HEK293 (cell line): ENCODE measurements around the gene LTN1.

Experiments
- ATF2 ChIP-seq: fragments of 450-650 bp; formaldehyde crosslinking; IDR thresholded peaks from 2 replicates; pipeline ENCODE4 v1.5.1; 2016; ENCODE audit warnings: missing biosample characterization, missing genetic modification characterization, low read depth
- BCL6B ChIP-seq: fragments of 450-650 bp; formaldehyde crosslinking; IDR thresholded peaks from 2 replicates; pipeline ENCODE4 v1.5.1; 2017; ENCODE audit warnings: missing biosample characterization, missing genetic modification characterization
- CTCF ChIP-seq: fragments of 450-650 bp; formaldehyde crosslinking; IDR thresholded peaks from 2 replicates; pipeline ENCODE4 v1.5.1; 2016; ENCODE audit warnings: missing biosample characterization, missing genetic modification characterization
- PRDM6 ChIP-seq: fragments of 450-650 bp; formaldehyde crosslinking; IDR thresholded peaks from 2 replicates; pipeline ENCODE4 v1.5.1; 2017; ENCODE audit warnings: missing biosample characterization, missing genetic modification characterization
- RBAK ChIP-seq: fragments of 450-650 bp; formaldehyde crosslinking; IDR thresholded peaks from 2 replicates; pipeline ENCODE4 v1.5.1; 2016; ENCODE audit warnings: missing biosample characterization, missing genetic modification characterization
- SP2 ChIP-seq: fragments of 450-650 bp; formaldehyde crosslinking; IDR thresholded peaks from 2 replicates; pipeline ENCODE4 v1.5.1; 2016; ENCODE audit warnings: missing biosample characterization, missing genetic modification characterization
- TCF7L2 ChIP-seq: IDR thresholded peaks from 2 replicates; pipeline ENCODE4 v1.6.1; 2011; ENCODE audit warnings: low read depth, mild to moderate bottlenecking, inconsistent platforms, low read length, moderate library complexity, borderline replicate concordance
- YY1 ChIP-seq: fragments of 450-650 bp; formaldehyde crosslinking; IDR thresholded peaks from 2 replicates; pipeline ENCODE4 v1.5.1; 2018; ENCODE audit warnings: missing biosample characterization, missing genetic modification characterization
- ZBTB26 ChIP-seq: fragments of 450-650 bp; formaldehyde crosslinking; optimal IDR thresholded peaks from 2 replicates; pipeline ENCODE3; 2016; ENCODE audit warnings: missing biosample characterization, mild to moderate bottlenecking, missing genetic modification characterization
- ZNF292 ChIP-seq: fragments of 450-650 bp; formaldehyde crosslinking; IDR thresholded peaks from 2 replicates; pipeline ENCODE4 v1.5.1; 2016; ENCODE audit warnings: low read depth, missing biosample characterization, missing genetic modification characterization, borderline replicate concordance
- ZNF302 ChIP-seq: fragments of 450-650 bp; formaldehyde crosslinking; IDR thresholded peaks from 2 replicates; pipeline ENCODE4 v1.5.1; 2016; ENCODE audit warnings: missing biosample characterization, missing genetic modification characterization, low read depth
- ZNF510 ChIP-seq: fragments of 450-650 bp; formaldehyde crosslinking; IDR thresholded peaks from 2 replicates; pipeline ENCODE4 v1.5.1; 2018; ENCODE audit warnings: mild to moderate bottlenecking, missing genetic modification characterization, missing biosample characterization; ENCODE audit not compliant: insufficient replicate concordance
- ZNF530 ChIP-seq: fragments of 450-650 bp; formaldehyde crosslinking; IDR thresholded peaks from 2 replicates; pipeline ENCODE4 v1.5.1; 2016; ENCODE audit warnings: low read depth, missing biosample characterization, missing genetic modification characterization
- ZNF830 ChIP-seq: fragments of 450-650 bp; IDR thresholded peaks from 2 replicates; pipeline ENCODE4 v1.5.0; 2018; ENCODE audit warnings: missing biosample characterization, missing genetic modification characterization, low read depth, mild to moderate bottlenecking, moderate library complexity

GRCh38 chr21:28892199-28893111 is 100.2 kb downstream of the LTN1 start:
- TF ChIP-seq CTCF (tag by site-specific recombination) (no peak), YY1 (tag by site-specific recombination) (no peak), ZNF530 (tag by site-specific recombination) (no peak), ATF2 (peak; percentile 57; the same call in 1 of the 2 replicates), ZNF292 (tag by site-specific recombination) (no peak), ZNF510 (tag by site-specific recombination) (no peak), TCF7L2 (no peak), RBAK (no peak), SP2 (tag by site-specific recombination) (no peak), ZNF830 (no peak), ZNF302 (tag by site-specific recombination) (no peak), BCL6B (peak; percentile 96), ZBTB26 (tag by site-specific recombination) (no peak), PRDM6 (tag by site-specific recombination) (peak; percentile 79)
